ENCODE results near the gene VN1R4. TPM values are rescaled to one million over a fixed set of nuclear protein-coding genes. Genes with fewer than 3 reads are reported as not detected.
"Not testable (repeated sequence)": the region's sequence is repeated elsewhere in the genome, so short reads cannot be mapped to it uniquely, and the experiment has no call there.

VN1R4 gene
- total RNA-seq, 1 donor from 2014 or later, result not detected

- ATAC-seq (ENCODE audit: poor library complexity); DNase-seq; intact Hi-C loops (cut with DNase I): not testable (repeated sequence)
Measured at GRCh38 chr19:53222716-53223115, 44.8 kb downstream of the VN1R4 start.

Other genes with a start within 250 kb of the VN1R4 start
- gene ERVV-2, start 223.0 kb downstream of the VN1R4 start, total RNA-seq, result not detected
- gene ZNF160, start 164.3 kb downstream of the VN1R4 start, total RNA-seq, result 15.7 TPM
- 17.8 TPM for gene ZNF415, start 134.8 kb downstream of the VN1R4 start, total RNA-seq
- gene ZNF347, start 108.7 kb downstream of the VN1R4 start, total RNA-seq, result 5.8 TPM
- 1.3 TPM for gene ZNF665, start 74.4 kb downstream of the VN1R4 start, total RNA-seq
- gene ZNF677, start 12.8 kb downstream of the VN1R4 start, total RNA-seq, result 21.1 TPM
- gene VN1R2, start 9.4 kb downstream of the VN1R4 start, total RNA-seq, result not detected
- gene ZNF845, start 66.0 kb upstream of the VN1R4 start, total RNA-seq, result 3.3 TPM
- gene ZNF525, start 98.0 kb upstream of the VN1R4 start, total RNA-seq, result 4.7 TPM
- gene ZNF765, start 127.4 kb upstream of the VN1R4 start, total RNA-seq, result 3.4 TPM
- 2.9 TPM for gene ZNF761, start 164.3 kb upstream of the VN1R4 start, total RNA-seq
- 0.75 TPM for gene ZNF813, start 200.0 kb upstream of the VN1R4 start, total RNA-seq